PFSK-1 (cell line): ENCODE measurements around the gene FGF19.

Source experiments
- FOXP2 ChIP-seq: optimal IDR thresholded peaks from 2 replicates; pipeline ENCODE3; 2011; ENCODE audit warnings: borderline replicate concordance, control low read depth, inconsistent platforms; ENCODE audit not compliant: insufficient read depth; ENCODE audit errors: extremely low read length, extremely low read depth
- POLR2AphosphoS5 ChIP-seq: IDR thresholded peaks from 2 replicates; pipeline ENCODE4 v1.6.1; 2012; ENCODE audit warnings: low read depth, mild to moderate bottlenecking, control low read depth, low read length, moderate library complexity
- SIN3A ChIP-seq: IDR thresholded peaks from 2 replicates; pipeline ENCODE4 v1.6.1; 2012; ENCODE audit warnings: mild to moderate bottlenecking, low read length, moderate library complexity, borderline replicate concordance; ENCODE audit not compliant: insufficient read depth
- TAF1 ChIP-seq: IDR thresholded peaks from 2 replicates; pipeline ENCODE4 v1.6.1; 2012; ENCODE audit warnings: low read length, control low read depth, borderline replicate concordance; ENCODE audit not compliant: insufficient read depth
- TF ChIP-seq, protein P1 (sequence below), 2 experiments: IDR thresholded peaks; 2 replicates each; pipeline versions ENCODE4 v1.6.1 to v1.8.0; 2011 to 2012; ENCODE audit warnings: low read depth in 2 of 2, low read length in 2 of 2, control low read depth in 1 of 2, inconsistent platforms in 1 of 2, mild to moderate bottlenecking in 1 of 2, moderate library complexity in 1 of 2; ENCODE audit not compliant: insufficient read depth in 1 of 2

The FGF19 gene

GRCh38 chr11:69715446-69715845, 11.6 kb upstream of the FGF19 start:
- TF ChIP-seq, protein P1, sequence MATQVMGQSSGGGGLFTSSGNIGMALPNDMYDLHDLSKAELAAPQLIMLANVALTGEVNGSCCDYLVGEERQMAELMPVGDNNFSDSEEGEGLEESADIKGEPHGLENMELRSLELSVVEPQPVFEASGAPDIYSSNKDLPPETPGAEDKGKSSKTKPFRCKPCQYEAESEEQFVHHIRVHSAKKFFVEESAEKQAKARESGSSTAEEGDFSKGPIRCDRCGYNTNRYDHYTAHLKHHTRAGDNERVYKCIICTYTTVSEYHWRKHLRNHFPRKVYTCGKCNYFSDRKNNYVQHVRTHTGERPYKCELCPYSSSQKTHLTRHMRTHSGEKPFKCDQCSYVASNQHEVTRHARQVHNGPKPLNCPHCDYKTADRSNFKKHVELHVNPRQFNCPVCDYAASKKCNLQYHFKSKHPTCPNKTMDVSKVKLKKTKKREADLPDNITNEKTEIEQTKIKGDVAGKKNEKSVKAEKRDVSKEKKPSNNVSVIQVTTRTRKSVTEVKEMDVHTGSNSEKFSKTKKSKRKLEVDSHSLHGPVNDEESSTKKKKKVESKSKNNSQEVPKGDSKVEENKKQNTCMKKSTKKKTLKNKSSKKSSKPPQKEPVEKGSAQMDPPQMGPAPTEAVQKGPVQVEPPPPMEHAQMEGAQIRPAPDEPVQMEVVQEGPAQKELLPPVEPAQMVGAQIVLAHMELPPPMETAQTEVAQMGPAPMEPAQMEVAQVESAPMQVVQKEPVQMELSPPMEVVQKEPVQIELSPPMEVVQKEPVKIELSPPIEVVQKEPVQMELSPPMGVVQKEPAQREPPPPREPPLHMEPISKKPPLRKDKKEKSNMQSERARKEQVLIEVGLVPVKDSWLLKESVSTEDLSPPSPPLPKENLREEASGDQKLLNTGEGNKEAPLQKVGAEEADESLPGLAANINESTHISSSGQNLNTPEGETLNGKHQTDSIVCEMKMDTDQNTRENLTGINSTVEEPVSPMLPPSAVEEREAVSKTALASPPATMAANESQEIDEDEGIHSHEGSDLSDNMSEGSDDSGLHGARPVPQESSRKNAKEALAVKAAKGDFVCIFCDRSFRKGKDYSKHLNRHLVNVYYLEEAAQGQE (IDR thresholded peaks at IDR 0.05; ENCODE audit: insufficient read depth in 1 of 2, low read depth in 2 of 2, low read length in 2 of 2), result no peak
- TF ChIP-seq SIN3A, result no peak
- no peak for TF ChIP-seq FOXP2
- TF ChIP-seq POLR2AphosphoS5, result no peak
- no peak for TF ChIP-seq TAF1

- TF ChIP-seq SIN3A (no peak), FOXP2 (no peak), POLR2AphosphoS5 (no peak), TAF1 (no peak)
- TF ChIP-seq, protein P1 (IDR thresholded peaks at IDR 0.05; ENCODE audit: insufficient read depth in 1 of 2, low read depth in 2 of 2, low read length in 2 of 2), result no peak
These were observed 8.3 kb upstream of the FGF19 start for GRCh38 chr11:69711822-69712801.

GRCh38 chr11:69708736-69709401, 5.0 kb upstream of the FGF19 start:
- no peak for TF ChIP-seq FOXP2
- TF ChIP-seq, protein P1 (IDR thresholded peaks at IDR 0.05; ENCODE audit: insufficient read depth in 1 of 2, low read depth in 2 of 2, low read length in 2 of 2), result no peak
- TF ChIP-seq SIN3A, result no peak
- no peak for TF ChIP-seq TAF1
- no peak for TF ChIP-seq POLR2AphosphoS5

DNA sequence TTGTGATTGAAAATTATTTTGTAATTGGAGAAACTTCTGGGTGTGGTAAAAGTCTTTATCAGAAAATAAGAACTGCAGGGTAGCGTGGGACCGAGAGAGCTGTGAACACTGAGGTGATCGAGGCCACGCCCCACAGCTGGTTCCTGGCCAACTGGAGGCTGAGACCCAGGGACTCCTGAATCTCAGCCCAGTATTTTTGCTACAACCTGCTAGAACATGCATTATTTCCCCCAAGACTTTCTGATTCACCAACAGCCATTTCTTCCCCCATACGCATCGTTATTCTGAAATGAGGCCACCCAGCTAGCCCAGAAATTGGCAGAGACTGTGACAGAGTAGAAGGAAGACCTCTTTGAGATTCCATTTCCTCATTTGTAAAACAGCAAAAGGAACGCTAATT, 3.4 kb upstream of the FGF19 start:
- TF ChIP-seq FOXP2, result no peak
- TF ChIP-seq, protein P1 (IDR thresholded peaks at IDR 0.05; ENCODE audit: insufficient read depth in 1 of 2, low read depth in 2 of 2, low read length in 2 of 2), result no peak
- no peak for TF ChIP-seq TAF1
- no peak for TF ChIP-seq POLR2AphosphoS5
